Ishikawa (cell line): ENCODE results near the gene SLCO1B3.

Experiments used
- CEBPB ChIP-seq: IDR thresholded peaks from 2 replicates; pipeline ENCODE4 v1.6.1; 2012
- CREB1 ChIP-seq: IDR thresholded peaks from 2 replicates; pipeline ENCODE4 v1.6.1; 2012; ENCODE audit warnings: low read depth
- EGR1 ChIP-seq: IDR thresholded peaks from 2 replicates; pipeline ENCODE4 v1.6.1; 2012
- EP300 ChIP-seq: IDR thresholded peaks from 2 replicates; pipeline ENCODE4 v1.6.1; 2012; ENCODE audit warnings: borderline replicate concordance
- FOXM1 ChIP-seq: IDR thresholded peaks from 2 replicates; pipeline ENCODE4 v1.6.1; 2012; ENCODE audit warnings: low read depth, borderline replicate concordance
- MAX ChIP-seq: IDR thresholded peaks from 2 replicates; pipeline ENCODE4 v1.6.1; 2012
- NFIC ChIP-seq: IDR thresholded peaks from 2 replicates; pipeline ENCODE4 v1.6.1; 2012
- RAD21 ChIP-seq: IDR thresholded peaks from 2 replicates; pipeline ENCODE4 v1.6.1; 2012; ENCODE audit warnings: low read depth
- REST ChIP-seq: IDR thresholded peaks from 2 replicates; pipeline ENCODE4 v1.6.1; 2012; ENCODE audit warnings: low read depth, mild to moderate bottlenecking
- TAF1 ChIP-seq: IDR thresholded peaks from 2 replicates; pipeline ENCODE4 v1.6.1; 2012; ENCODE audit warnings: low read depth, mild to moderate bottlenecking
- TCF12 ChIP-seq: IDR thresholded peaks from 2 replicates; pipeline ENCODE4 v1.6.1; 2012; ENCODE audit warnings: low read depth
- TEAD4 ChIP-seq: IDR thresholded peaks from 2 replicates; pipeline ENCODE4 v1.6.1; 2012
- USF1 ChIP-seq: IDR thresholded peaks from 2 replicates; pipeline ENCODE4 v1.6.1; 2012
- YY1 ChIP-seq: IDR thresholded peaks from 2 replicates; pipeline ENCODE4 v1.6.1; 2012; ENCODE audit warnings: low read depth
- ZBTB7A ChIP-seq: IDR thresholded peaks from 2 replicates; pipeline ENCODE4 v1.6.1; 2012; ENCODE audit warnings: low read depth

Gene SLCO1B3

GRCh38 chr12:20805921-20806320 is 4.6 kb upstream of the SLCO1B3 start:
- TF ChIP-seq CREB1 (no peak), RAD21 (no peak), EP300 (no peak), USF1 (no peak), MAX (no peak), ZBTB7A (no peak), TEAD4 (no peak), EGR1 (no peak), TCF12 (no peak), CEBPB (no peak), TAF1 (no peak), FOXM1 (no peak), REST (no peak), NFIC (no peak), YY1 (no peak)

- TF ChIP-seq YY1 = no peak
Observed at GRCh38 chr12:20807192-20808080, 3.1 kb upstream of the SLCO1B3 start.

GRCh38 chr12:20808521-20808920 is 2.0 kb upstream of the SLCO1B3 start:
- TF ChIP-seq RAD21 (no peak), TCF12 (no peak), TEAD4 (no peak), YY1 (no peak), FOXM1 (no peak), EGR1 (no peak), EP300 (no peak)

GRCh38 chr12:20815574-20815973 is 5.1 kb downstream of the SLCO1B3 start:
- no peak for TF ChIP-seq FOXM1
- TF ChIP-seq EGR1 = no peak
- no peak for TF ChIP-seq EP300
- no peak for TF ChIP-seq ZBTB7A
- TF ChIP-seq MAX = no peak
- TF ChIP-seq NFIC = no peak
- TF ChIP-seq TCF12 = no peak
- TF ChIP-seq CREB1 = no peak
- TF ChIP-seq YY1 = no peak
- no peak for TF ChIP-seq TAF1
- no peak for TF ChIP-seq CEBPB
- TF ChIP-seq USF1 = no peak
- TF ChIP-seq RAD21 = no peak
- no peak for TF ChIP-seq TEAD4
- no peak for TF ChIP-seq REST

- TF ChIP-seq MAX = no peak
- no peak for TF ChIP-seq ZBTB7A
Observed at GRCh38 chr12:20822415-20822814, 11.9 kb downstream of the SLCO1B3 start.

GRCh38 chr12:20822925-20823324 is 12.4 kb downstream of the SLCO1B3 start:
- no peak for TF ChIP-seq TAF1
- TF ChIP-seq MAX = no peak
- TF ChIP-seq TEAD4 = no peak
- TF ChIP-seq TCF12 = no peak
- no peak for TF ChIP-seq RAD21
- no peak for TF ChIP-seq CEBPB
- no peak for TF ChIP-seq YY1
- no peak for TF ChIP-seq ZBTB7A
- TF ChIP-seq EGR1 = no peak
- TF ChIP-seq CREB1 = no peak
